Measurements from ENCODE around the gene BORCS5. TPM values are rescaled to one million over a fixed set of nuclear protein-coding genes. Genes with fewer than 3 reads are reported as not detected.

BORCS5 gene
- total RNA-seq, 1 experiment from 2014 or later, result 3.5 TPM

DNA sequence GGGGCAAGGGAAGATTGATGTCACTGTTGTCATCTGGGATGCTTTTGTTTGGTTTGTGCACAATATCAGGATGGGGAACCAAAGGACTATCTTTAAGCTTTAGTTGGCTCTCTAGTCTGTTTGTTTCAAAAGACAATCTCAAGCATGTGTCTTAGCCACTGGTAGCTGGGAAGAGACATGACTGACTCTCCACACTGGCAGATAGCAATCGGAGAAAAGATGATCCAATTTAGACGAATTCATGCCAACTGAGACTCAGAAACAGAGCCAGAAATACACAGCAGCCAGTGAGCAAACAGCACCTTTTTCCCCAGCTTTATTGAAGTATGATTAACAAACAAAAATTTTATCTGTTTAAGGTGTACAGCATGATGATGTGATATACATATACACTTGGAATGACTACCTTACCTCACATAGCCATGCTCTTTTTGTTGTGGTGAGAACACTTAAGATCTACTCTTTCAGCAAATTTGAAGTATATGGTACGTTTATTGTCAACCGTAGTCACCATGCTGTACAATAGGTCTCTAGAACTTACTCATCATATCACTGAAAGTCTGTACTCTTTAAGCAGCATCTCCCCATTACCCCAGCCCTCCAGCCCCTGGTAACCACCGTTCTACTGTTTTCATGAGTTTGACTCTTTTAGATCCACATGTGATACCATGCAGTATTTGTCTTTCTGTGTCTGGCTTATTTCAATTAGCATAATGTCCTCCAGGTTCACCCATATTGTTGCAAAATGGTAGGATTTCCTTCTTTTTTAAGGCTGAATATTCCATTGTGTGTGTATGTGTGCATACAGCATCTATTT is 155.2 kb downstream of the BORCS5 start:
- no peak for DNase-seq (ENCODE audit: low spot score)

- no peak for DNase-seq (ENCODE audit: low spot score)
Measured at GRCh38 chr12:12513416-12514006, 156.6 kb downstream of the BORCS5 start.

GRCh38 chr12:12518464-12518845 is 161.6 kb downstream of the BORCS5 start:
- no peak for DNase-seq (ENCODE audit: low spot score)

DNA sequence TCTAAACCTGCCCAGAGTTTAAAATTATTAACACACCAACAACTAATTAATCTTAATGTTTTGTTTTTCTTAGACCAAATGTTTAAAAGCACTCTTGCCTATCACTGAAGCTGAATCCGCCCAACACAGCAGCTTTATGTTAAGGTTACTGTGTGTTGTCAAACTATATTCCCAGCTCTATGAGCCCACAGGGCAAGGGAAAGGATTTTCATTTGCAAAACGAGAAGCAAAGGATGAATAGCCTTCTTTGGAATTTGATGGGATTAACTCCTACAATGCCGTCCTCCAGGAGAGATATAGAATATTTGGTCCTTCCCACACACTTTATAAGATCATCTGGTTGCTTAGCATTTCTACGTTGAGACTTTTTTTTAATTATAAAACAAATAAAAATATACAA is 162.0 kb downstream of the BORCS5 start:
- no peak for DNase-seq (ENCODE audit: low spot score)

Other genes starting within 250 kb of the BORCS5 start
- gene LRP6, start 90.0 kb upstream of the BORCS5 start, total RNA-seq (2014; rRNA removed; shearing (Covaris generic)), result 28.7 and 32.2 TPM in 2 replicates
- gene MANSC1, start 6.8 kb upstream of the BORCS5 start, total RNA-seq (2014; rRNA removed; shearing (Covaris generic)), result 10.5 and 14.8 TPM in 2 replicates
- gene DUSP16, start 205.8 kb downstream of the BORCS5 start, total RNA-seq (2014; rRNA removed; shearing (Covaris generic)), result 9.2 and 11.3 TPM in 2 replicates

All from HT-29 (cell line).